Testis (tissue), 3 donors: ENCODE data around the gene P2RX6. TPM values are rescaled to one million over a fixed set of nuclear protein-coding genes. Genes with fewer than 3 reads are reported as not detected.
"Not testable (repeated sequence)": the region's sequence is repeated elsewhere in the genome, so short reads cannot be mapped to it uniquely, and the experiment has no call there.

Source experiments
- DNase-seq: peaks from one replicate; pipeline ENCODE4 v3.0.0-alpha.2; 2019
- H3K27ac ChIP-seq, 2 donors: fragments of 200-600 bp; sonication (generic); one replicate each; pipeline ENCODE4 v1.5.1; 2019
- H3K27me3 ChIP-seq: fragments of 200-600 bp; sonication (generic); one replicate; pipeline ENCODE4 v1.5.1; 2019
- H3K36me3 ChIP-seq: fragments of 200-600 bp; sonication (generic); one replicate; pipeline ENCODE4 v1.5.1; 2017; ENCODE audit warnings: low read depth; ENCODE audit errors: missing control alignments
- H3K4me1 ChIP-seq: fragments of 200-600 bp; sonication (generic); one replicate; pipeline ENCODE4 v1.5.1; 2019
- H3K4me3 ChIP-seq, 2 donors: fragments of 200-600 bp; sonication (generic); one replicate each; pipeline ENCODE4 v1.5.1; 2017 to 2019
- H3K9me3 ChIP-seq: fragments of 200-600 bp; sonication (generic); one replicate; pipeline ENCODE4 v1.5.1; 2017
- CTCF ChIP-seq, 3 experiments: fragments of 450-650 bp in 2 of 3; fragments of 200-600 bp in 1 of 3; sonication (generic) in 1 of 3; IDR thresholded peaks; one replicate each; pipeline ENCODE4 v1.5.1; 2016 to 2019; ENCODE audit warnings: antibody characterized with exemption in 3 of 3, mild to moderate bottlenecking in 2 of 3, moderate library complexity in 1 of 3
- POLR2A ChIP-seq: fragments of 450-650 bp; IDR thresholded peaks from one replicate; pipeline ENCODE4 v1.6.1; 2017; ENCODE audit warnings: antibody characterized with exemption, mild to moderate bottlenecking, moderate library complexity
- WGBS, 2 donors: methylation state at CpG; one replicate each; pipeline ENCODE4 v1.1.5; 2018; 5-methylcytosine and 5-hydroxymethylcytosine counted together
- intact Hi-C: fragments of 100-400 bp; cut with DNase I; formaldehyde crosslinking; loops from one replicate; pipeline ENCODE4 v1.15.1; 2023; ENCODE audit warnings: low total_unique reads
- polyA plus RNA-seq: library from polyadenylated mRNA; stranded (reverse); fragments of 350-450 nt; fragmentation: Illumina TruSeq; extraction: RNeasy Lipid Tissue Mini Kit (QIAGEN cat#74804); gene quantifications from one replicate; pipeline ENCODE4 v1.2.3, GENCODE V29; 2014; ENCODE audit warnings: low read depth, low replicate concordance; ENCODE audit not compliant: insufficient read depth
- total RNA-seq, 2 donors: library from RNA; depleted of rRNA; stranded (reverse); fragments of >200 nt; gene quantifications; one replicate each; pipeline ENCODE4 v1.2.3, GENCODE V29; 2016

Gene P2RX6
- total and polyA plus RNA-seq, 3 donors from 2014 or later, result 5.2 to 24.0 (median 7.0) TPM

DNA sequence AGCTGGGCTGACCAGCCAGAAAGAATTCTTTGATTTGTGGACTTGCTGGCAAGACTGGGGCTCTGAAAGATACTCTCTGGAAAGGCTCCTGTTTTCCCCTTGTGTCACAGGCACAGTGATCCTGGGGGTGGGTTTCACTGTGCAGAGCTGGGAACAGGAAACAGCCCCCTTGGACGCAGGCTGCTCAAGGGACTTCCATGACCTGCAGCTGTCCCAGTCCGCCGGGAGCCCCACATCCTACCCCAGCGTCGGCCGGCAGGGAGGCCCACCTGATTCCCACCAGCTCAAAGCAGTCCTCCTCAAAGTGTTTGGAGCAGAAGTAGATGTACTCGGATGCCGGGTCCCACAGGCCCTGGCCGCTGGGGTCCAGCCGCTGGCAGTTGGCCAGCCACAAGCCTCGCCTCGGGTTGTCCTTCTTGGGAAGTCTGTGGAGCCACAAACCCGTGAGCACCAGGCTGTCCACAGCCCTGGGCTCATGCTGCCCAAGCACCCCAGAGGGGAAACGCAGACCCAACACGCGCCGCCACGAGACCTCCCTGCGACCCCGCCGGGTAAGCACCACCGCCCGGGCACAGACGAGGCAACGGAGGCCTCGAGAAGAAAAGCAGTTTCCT, 13.9 kb upstream of the P2RX6 start:
- peak overlapping the region; percentile 69 to 85 for H3K4me3 ChIP-seq
- no peaks in the 10 kb centered on the region for H3K27me3 ChIP-seq
- no peaks in the 10 kb centered on the region for H3K36me3 ChIP-seq
- H3K4me1 ChIP-seq, result peaks cover 21% of the 10 kb centered on the region
- no peaks in the 10 kb centered on the region for H3K9me3 ChIP-seq
- intact Hi-C loops, result no loop called here
- DNase-seq, result no peak
- TF ChIP-seq CTCF (IDR thresholded peaks at IDR 0.05) (no peak), POLR2A (no peak)
- 0% methylated on average over 26 of the region's 26 CpGs; no CpG with 5 or more reads in 1 of the 2 donors for WGBS, 2 donors
- H3K27ac ChIP-seq, result peak overlapping the region; percentile 94

DNA sequence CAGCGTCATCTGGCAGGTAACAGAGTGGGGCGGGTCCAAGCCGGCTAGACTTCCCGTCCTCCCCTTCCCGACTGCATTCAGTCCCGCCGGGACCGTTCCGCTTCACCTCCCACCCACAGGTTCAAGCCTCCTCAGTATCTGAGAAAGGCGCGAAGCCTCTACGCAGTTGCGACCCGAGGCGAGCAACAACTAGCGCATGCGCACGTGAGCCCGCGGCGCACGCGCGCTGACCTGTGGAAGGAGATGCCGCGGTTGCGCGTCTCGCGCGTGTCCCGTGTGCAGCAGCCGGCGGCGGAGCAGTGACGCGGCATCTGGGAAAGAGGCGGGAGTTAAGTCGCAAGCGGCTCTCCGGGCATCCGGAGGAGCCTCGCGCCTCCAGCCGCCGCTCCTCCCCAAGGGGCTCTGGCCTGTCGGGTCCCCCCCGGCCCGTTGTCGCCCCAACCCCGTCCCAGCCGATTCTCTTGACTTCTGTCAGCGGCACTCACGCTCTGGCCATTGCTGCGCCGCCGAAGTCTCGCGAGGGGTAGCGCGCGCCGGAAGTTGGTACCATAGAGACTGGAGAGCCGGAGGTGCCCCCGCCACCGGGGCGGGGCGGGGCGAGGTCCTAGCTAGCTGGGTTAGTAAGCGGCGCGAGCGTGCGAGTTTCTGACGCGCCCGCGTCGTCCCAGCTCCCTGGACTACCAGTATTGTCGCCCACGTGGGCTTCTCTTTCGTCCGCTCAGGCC, 13.2 kb upstream of the P2RX6 start, which contains the start of gene THAP7:
THAP7 (minus strand) TSS at position 518 of the 725 bp plus-strand sequence; CDS start at position 311, 207 bp downstream.
- Histone ChIP-seq H3K9me3 (no peaks in the 10 kb centered on the region), H3K4me3 (peak within 1 kb of the TSS; percentile 69 to 85), H3K36me3 (no peaks in the 10 kb centered on the region), H3K4me1 (peaks cover 21% of the 10 kb centered on the region), H3K27me3 (no peaks in the 10 kb centered on the region), H3K27ac (peak within 1 kb of the TSS; percentile 94)
- peak; percentile 98 for DNase-seq
- TF ChIP-seq CTCF (IDR thresholded peaks at IDR 0.05), result no peak
- peak; percentile 40 for TF ChIP-seq POLR2A
- WGBS, 2 donors, result 0% methylated on average over 10 to 48 of the region's 83 CpGs
- intact Hi-C loops, result no loop called here

DNA sequence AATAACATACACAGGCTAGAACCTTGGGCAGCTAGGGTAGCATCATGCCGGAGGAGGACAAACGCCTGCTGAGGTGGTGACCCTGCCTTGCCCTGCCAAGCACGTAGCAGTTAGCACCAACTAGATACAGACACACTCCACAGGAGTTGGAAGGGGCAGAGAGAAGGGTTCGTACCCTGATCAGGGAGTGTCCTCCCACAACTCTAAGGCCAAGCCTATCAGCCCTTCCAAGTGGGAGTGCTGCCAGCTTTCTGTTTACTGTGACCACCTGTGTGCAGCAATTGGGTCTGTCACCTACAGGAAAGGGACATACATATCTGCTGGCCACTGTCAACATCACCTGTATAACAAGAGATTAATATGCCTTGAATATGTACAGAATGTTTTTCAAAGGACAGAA, 11.2 kb upstream of the P2RX6 start:
- no peak overlapping the region for H3K27ac ChIP-seq
- no peaks in the 10 kb centered on the region for H3K36me3 ChIP-seq
- no peaks in the 10 kb centered on the region for H3K27me3 ChIP-seq
- H3K9me3 ChIP-seq, result no peaks in the 10 kb centered on the region
- peaks cover 21% of the 10 kb centered on the region for H3K4me1 ChIP-seq
- no peak for DNase-seq
- TF ChIP-seq POLR2A (no peak), CTCF (IDR thresholded peaks at IDR 0.05) (no peak)
- WGBS, 2 donors, result 25 to 54% methylated on average over 4 of the region's 4 CpGs
- intact Hi-C loops, result no loop called here
- no peak overlapping the region for H3K4me3 ChIP-seq

- H3K36me3 ChIP-seq, H3K9me3 ChIP-seq, H3K4me3 ChIP-seq, H3K27ac ChIP-seq, intact Hi-C loops, H3K27me3 ChIP-seq, H3K4me1 ChIP-seq, DNase-seq: not testable (repeated sequence)
- WGBS, 2 donors, result 88% methylated on average over 9 to 13 of the region's 13 CpGs
These were observed 5.8 kb upstream of the P2RX6 start for GRCh38 chr22:21009208-21009607.

DNA sequence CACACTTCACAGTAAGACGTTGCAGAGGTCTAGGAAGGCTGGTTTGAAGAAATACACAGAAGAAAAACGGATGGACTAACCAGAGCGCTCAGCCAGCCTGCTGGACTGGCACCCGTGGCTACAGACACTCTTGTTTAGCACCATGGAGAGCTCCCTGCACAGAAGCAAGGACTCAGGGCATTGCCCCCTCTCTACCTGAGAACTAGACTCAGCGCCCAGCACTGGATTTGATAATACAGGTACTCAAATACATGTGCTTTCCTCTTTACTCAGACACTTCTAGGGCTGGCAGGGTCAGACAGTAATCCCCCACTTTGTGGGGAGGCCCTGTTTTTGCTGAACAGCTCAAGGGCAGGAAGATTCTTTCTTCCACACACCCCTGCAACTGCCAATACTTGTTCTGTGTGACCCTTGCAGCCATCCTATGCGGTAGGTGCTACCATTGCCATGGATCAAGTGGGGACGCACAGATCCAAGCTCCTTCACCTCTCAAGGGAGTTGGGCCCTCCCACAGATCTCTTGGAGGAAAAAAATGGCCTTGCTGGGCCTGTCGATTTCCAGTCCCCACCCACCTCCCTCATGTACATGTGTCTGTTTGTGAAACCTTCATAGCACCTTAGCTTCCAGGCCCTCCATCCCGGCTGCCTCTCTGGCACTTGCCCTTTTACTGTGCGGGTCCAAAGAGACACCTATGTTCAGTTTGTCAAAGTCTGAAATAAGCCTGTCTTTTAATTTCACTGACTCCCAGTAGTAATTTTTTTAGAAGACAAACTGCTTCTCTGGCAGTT, 5.1 kb upstream of the P2RX6 start:
- no peaks in the 10 kb centered on the region for H3K36me3 ChIP-seq
- no peaks in the 10 kb centered on the region for H3K9me3 ChIP-seq
- H3K27me3 ChIP-seq, result no peaks in the 10 kb centered on the region
- peaks cover 10% of the 10 kb centered on the region for H3K4me1 ChIP-seq
- H3K27ac ChIP-seq, result no peak overlapping the region
- TF ChIP-seq POLR2A (no peak), CTCF (IDR thresholded peaks at IDR 0.05) (no peak)
- WGBS, 2 donors, result 62 to 70% methylated on average over 10 of the region's 10 CpGs
- DNase-seq, result peak; percentile 66
- intact Hi-C loops, result no loop called here
- H3K4me3 ChIP-seq, result no peak overlapping the region
